GM12878 (cell line): ENCODE measurements around the gene EIF2B1. TPM values are rescaled to one million over a fixed set of nuclear protein-coding genes. Genes with fewer than 3 reads are reported as not detected.
A peak's percentile ranks its signal among the peaks of the same experiment; 100 is the strongest.

Experiments used
- ASH2L ChIP-seq: fragments of 300-600, 200-600 bp; sonication (generic); IDR thresholded peaks from 2 replicates; pipeline ENCODE4 v1.6.1; 2017; ENCODE audit warnings: low read depth, mild to moderate bottlenecking, borderline replicate concordance
- BRCA1 ChIP-seq: IDR thresholded peaks from 2 replicates; pipeline ENCODE4 v1.6.1; 2011; ENCODE audit warnings: low read depth, low read length, improper control_type of control experiment
- CBX3 ChIP-seq: fragments of 200-600 bp; sonication (generic); IDR thresholded peaks from 2 replicates; pipeline ENCODE4 v1.6.1; 2016; ENCODE audit warnings: low read depth, borderline replicate concordance
- CHD1 ChIP-seq: IDR thresholded peaks from 2 replicates; pipeline ENCODE4 v1.6.1; 2012; ENCODE audit warnings: low read depth, low read length, improper control_type of control experiment
- ETV6 ChIP-seq, 2 experiments: fragments of 450-650 bp in 1 of 2; IDR thresholded peaks in 1 of 2; conservative IDR thresholded peaks in 1 of 2; 2 replicates each; pipeline ENCODE4 v1.6.1; 2014; ENCODE audit warnings: antibody characterized with exemption in 1 of 2, borderline replicate concordance in 1 of 2, low read depth in 1 of 2, mild to moderate bottlenecking in 1 of 2, moderate library complexity in 1 of 2
- HDAC2 ChIP-seq: fragments of 200-600 bp; sonication (generic); IDR thresholded peaks from 2 replicates; pipeline ENCODE4 v1.6.1; 2017
- HDGF ChIP-seq: fragments of 450-650 bp; IDR thresholded peaks from 2 replicates; pipeline ENCODE4 v1.6.1; 2016; ENCODE audit warnings: antibody characterized with exemption
- KLF5 ChIP-seq: fragments of 450-650 bp; IDR thresholded peaks from 2 replicates; pipeline ENCODE4 v1.6.1; 2014; ENCODE audit warnings: mild to moderate bottlenecking; ENCODE audit not compliant: partially characterized antibody
- MEF2B ChIP-seq: fragments of 450-650 bp; IDR thresholded peaks from 2 replicates; pipeline ENCODE4 v1.6.1; 2018; ENCODE audit warnings: mild to moderate bottlenecking, moderate library complexity; ENCODE audit not compliant: partially characterized antibody, poor library complexity, severe bottlenecking
- MYC ChIP-seq: IDR thresholded peaks from 2 replicates; pipeline ENCODE4 v1.6.1; 2011; ENCODE audit warnings: mild to moderate bottlenecking, low read length, moderate library complexity, inconsistent platforms; ENCODE audit not compliant: insufficient read depth, insufficient replicate concordance, insufficient read length, severe bottlenecking
- PAX8 ChIP-seq: fragments of 450-650 bp; IDR thresholded peaks from 2 replicates; pipeline ENCODE4 v1.6.1; 2017; ENCODE audit warnings: mild to moderate bottlenecking, moderate library complexity
- PML ChIP-seq: IDR thresholded peaks from 2 replicates; pipeline ENCODE4 v1.6.1; 2012; ENCODE audit warnings: low read length, inconsistent platforms
- POLR2A ChIP-seq: IDR thresholded peaks from 2 replicates; pipeline ENCODE4 v1.6.1; 2011; ENCODE audit warnings: low read depth, mild to moderate bottlenecking, low read length
- RAD51 ChIP-seq: fragments of 450-650 bp; IDR thresholded peaks from 2 replicates; pipeline ENCODE4 v1.6.1; 2016; ENCODE audit warnings: moderate library complexity, mild to moderate bottlenecking, inconsistent platforms
- SMAD1 ChIP-seq: fragments of 450-650 bp; IDR thresholded peaks from 2 replicates; pipeline ENCODE4 v1.6.1; 2018; ENCODE audit warnings: mild to moderate bottlenecking, low read depth; ENCODE audit not compliant: partially characterized antibody
- SMC3 ChIP-seq: IDR thresholded peaks from 2 replicates; pipeline ENCODE4 v1.6.1; 2011; ENCODE audit warnings: low read length, improper control_type of control experiment, borderline replicate concordance
- SP1 ChIP-seq: IDR thresholded peaks from one replicate; pipeline ENCODE4 v1.6.1; 2011; ENCODE audit warnings: low read depth, low read length
- STAT1 ChIP-seq: fragments of 450-650 bp; conservative IDR thresholded peaks from 2 replicates; pipeline ENCODE4 v1.6.1; 2014; ENCODE audit warnings: antibody characterized with exemption, mild to moderate bottlenecking
- WRNIP1 ChIP-seq: IDR thresholded peaks from 2 replicates; pipeline ENCODE4 v1.6.1; 2011; ENCODE audit warnings: low read depth, low read length, improper control_type of control experiment, borderline replicate concordance
- YY1 ChIP-seq: IDR thresholded peaks from 2 replicates; pipeline ENCODE4 v1.6.1; 2011; ENCODE audit warnings: low read depth, mild to moderate bottlenecking, low read length
- ZBED1 ChIP-seq: IDR thresholded peaks from 2 replicates; pipeline ENCODE4 v1.6.1; 2016; ENCODE audit warnings: borderline replicate concordance
- ZNF384 ChIP-seq: IDR thresholded peaks from 2 replicates; pipeline ENCODE4 v1.6.1; 2012; ENCODE audit warnings: low read depth, mild to moderate bottlenecking, low read length, improper control_type of control experiment, borderline replicate concordance
- ZSCAN29 ChIP-seq: fragments of 450-650 bp; IDR thresholded peaks from 2 replicates; pipeline ENCODE4 v1.6.1; 2017; ENCODE audit warnings: mild to moderate bottlenecking, moderate library complexity
- polyA plus RNA-seq, 11 experiments: library from polyadenylated mRNA; depleted of rRNA in 4 of 11; unstranded in 6 of 11; stranded (reverse) in 5 of 11; fragments of >200 nt; fragmentation: Nextera tagmentation in 4 of 11; fragmentation: Illumina TruSeq in 1 of 11; extraction: Ambion mirVana in 4 of 11; extraction: Trizol in 1 of 11; gene quantifications; 1 replicate in 1 of 11; 2 replicates in 10 of 11; pipeline versions ENCODE4 v1.2.1 to v1.2.3, GENCODE V29; 2011 to 2016; ENCODE audit warnings: inconsistent platforms in 2 of 11, missing spikeins in 2 of 11, low read depth in 1 of 11
- total RNA-seq, 4 experiments: library from RNA; depleted of rRNA in 3 of 4; stranded (reverse); fragments of >200 nt in 3 of 4; fragmentation: Illumina TruSeq in 1 of 4; extraction: Trizol in 1 of 4; gene quantifications; 2 replicates each; pipeline versions ENCODE4 v1.2.1 to v1.2.3, GENCODE V29; 2013 to 2021
- TF ChIP-seq, protein P1 (sequence below): fragments of 450-650 bp; IDR thresholded peaks from 2 replicates; pipeline ENCODE4 v1.6.1; 2017; ENCODE audit warnings: low read depth, mild to moderate bottlenecking, moderate library complexity
- TF ChIP-seq, protein P2 (sequence below): IDR thresholded peaks from 2 replicates; pipeline ENCODE4 v1.6.1; 2011; ENCODE audit warnings: low read depth, mild to moderate bottlenecking, low read length, moderate library complexity, borderline replicate concordance; ENCODE audit errors: extremely low read depth

Gene EIF2B1
- total and polyA plus RNA-seq, 10 of the 15 experiments (the other 5 are each of a cell fraction or from before 2014, with no cell fraction given): 17.6 to 131 (median 49.1) TPM

DNA sequence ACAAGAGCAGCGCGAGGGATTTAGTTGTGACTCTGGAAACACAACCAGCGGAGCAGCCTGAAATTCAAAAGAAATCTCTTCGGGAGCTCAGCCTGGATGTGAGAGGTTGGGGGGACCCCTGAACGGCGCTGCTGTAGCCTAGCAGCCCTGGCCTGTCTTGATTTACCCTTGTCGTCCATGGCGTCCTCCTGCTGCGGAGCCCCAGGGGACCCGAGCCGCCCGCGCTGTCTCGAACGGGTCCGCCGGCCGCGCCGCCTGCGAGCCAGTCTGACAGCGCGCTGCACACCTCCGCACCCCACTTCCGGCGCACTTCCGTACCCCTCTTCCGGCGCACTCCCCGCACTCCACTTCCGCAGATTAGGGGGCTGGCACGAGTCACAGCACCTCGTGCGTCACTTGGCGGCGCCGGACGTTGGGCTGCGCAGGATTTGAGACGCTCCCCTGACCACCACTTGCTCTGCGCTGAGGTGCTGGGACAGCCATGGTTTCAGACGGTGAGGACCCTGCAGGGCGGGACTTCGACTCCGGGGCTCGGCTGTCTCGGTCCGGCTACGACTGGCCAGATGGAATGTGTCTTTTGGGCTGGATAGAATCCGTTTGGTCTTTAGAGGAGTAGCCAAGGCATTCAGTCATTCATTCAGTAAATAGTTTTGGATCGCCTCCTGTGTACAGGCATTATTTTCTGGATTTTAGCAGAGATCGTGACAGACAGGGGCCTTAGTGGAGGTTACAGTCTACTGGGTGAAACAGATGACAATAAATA lies at the start of gene EIF2B1, which contains the start of gene GTF2H3 (continued):
- TF ChIP-seq HDGF (peak; percentile 87; the same call in 1 of the 2 replicates), MEF2B (peak; percentile 87), SMAD1 (peak; percentile 33), KLF5 (peak; percentile 88), SMC3 (no peak), YY1 (peak; percentile 94), CBX3 (no peak), WRNIP1 (no peak), MYC (peak; percentile 96), CHD1 (no peak), SP1 (peak; percentile 52), RAD51 (no peak), STAT1 (no peak), PAX8 (no peak), POLR2A (peak; percentile 98), ETV6 (conservative IDR thresholded peaks at IDR 0.05 in 1 of 2, IDR thresholded peaks at IDR 0.05 in 1 of 2; ENCODE audit: borderline replicate concordance in 1 of 2, low read depth in 1 of 2) (peak; percentile 89 to 99), ZSCAN29 (no peak), PML (peak; percentile 96), ZNF384 (no peak), BRCA1 (0 out of 2 replicates have a peak, but pooled peaks have one; percentile 22), ZBED1 (no peak; the same call in 1 of the 2 replicates), HDAC2 (no peak), ASH2L (peak; percentile 73; the same call in 1 of the 2 replicates)
- TF ChIP-seq, protein P1, sequence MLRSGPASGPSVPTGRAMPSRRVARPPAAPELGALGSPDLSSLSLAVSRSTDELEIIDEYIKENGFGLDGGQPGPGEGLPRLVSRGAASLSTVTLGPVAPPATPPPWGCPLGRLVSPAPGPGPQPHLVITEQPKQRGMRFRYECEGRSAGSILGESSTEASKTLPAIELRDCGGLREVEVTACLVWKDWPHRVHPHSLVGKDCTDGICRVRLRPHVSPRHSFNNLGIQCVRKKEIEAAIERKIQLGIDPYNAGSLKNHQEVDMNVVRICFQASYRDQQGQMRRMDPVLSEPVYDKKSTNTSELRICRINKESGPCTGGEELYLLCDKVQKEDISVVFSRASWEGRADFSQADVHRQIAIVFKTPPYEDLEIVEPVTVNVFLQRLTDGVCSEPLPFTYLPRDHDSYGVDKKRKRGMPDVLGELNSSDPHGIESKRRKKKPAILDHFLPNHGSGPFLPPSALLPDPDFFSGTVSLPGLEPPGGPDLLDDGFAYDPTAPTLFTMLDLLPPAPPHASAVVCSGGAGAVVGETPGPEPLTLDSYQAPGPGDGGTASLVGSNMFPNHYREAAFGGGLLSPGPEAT: peak; percentile 96
- TF ChIP-seq, protein P2, sequence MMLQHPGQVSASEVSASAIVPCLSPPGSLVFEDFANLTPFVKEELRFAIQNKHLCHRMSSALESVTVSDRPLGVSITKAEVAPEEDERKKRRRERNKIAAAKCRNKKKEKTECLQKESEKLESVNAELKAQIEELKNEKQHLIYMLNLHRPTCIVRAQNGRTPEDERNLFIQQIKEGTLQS: peak; percentile 96
